Esophagus muscularis mucosa (tissue), 4 donors: Measurements from ENCODE around the gene OBI1.

Experiments
- CTCF ChIP-seq, 3 experiments: fragments of 200-600 bp in 2 of 3; fragments of 450-650 bp in 1 of 3; sonication (generic) in 2 of 3; IDR thresholded peaks; one replicate each; pipeline ENCODE4 v1.5.1; 2017 to 2019; ENCODE audit warnings: antibody characterized with exemption in 3 of 3, mild to moderate bottlenecking in 2 of 3, moderate library complexity in 1 of 3
- EP300 ChIP-seq: sonication (generic); formaldehyde crosslinking; IDR thresholded peaks from one replicate; pipeline ENCODE4 v1.6.1; 2017; ENCODE audit warnings: antibody characterized with exemption
- POLR2A ChIP-seq: fragments of 450-650 bp; IDR thresholded peaks from one replicate; pipeline ENCODE4 v1.6.1; 2017; ENCODE audit warnings: antibody characterized with exemption, moderate library complexity, mild to moderate bottlenecking, low read depth
- POLR2AphosphoS5 ChIP-seq, 2 donors: sonication (generic); formaldehyde crosslinking; IDR thresholded peaks; one replicate each; pipeline ENCODE4 v1.6.1; 2017; ENCODE audit warnings: antibody characterized with exemption in 2 of 2

- no peak for TF ChIP-seq CTCF (IDR thresholded peaks at IDR 0.05)
- no peak for TF ChIP-seq POLR2A
- TF ChIP-seq POLR2AphosphoS5 (IDR thresholded peaks at IDR 0.05), result no peak
- no peak for TF ChIP-seq EP300
These were observed 20.4 kb upstream of the OBI1 start for GRCh38 chr13:78679329-78679728.
